Raji (cell line): Measurements from ENCODE around the gene HOXA5.

Experiments used
- POLR2A ChIP-seq: IDR thresholded peaks from 2 replicates; pipeline ENCODE4 v1.6.1; 2011; ENCODE audit warnings: low read depth, low read length, control low read depth; ENCODE audit not compliant: insufficient read depth

The HOXA5 gene

GRCh38 chr7:27160546-27161213 is 17.2 kb upstream of the HOXA5 start:
- TF ChIP-seq POLR2A = no peak

- no peak for TF ChIP-seq POLR2A
Measured at GRCh38 chr7:27160145-27160545, 16.7 kb upstream of the HOXA5 start.

- TF ChIP-seq POLR2A = no peak
Measured at GRCh38 chr7:27159266-27160144, 16.0 kb upstream of the HOXA5 start.

GRCh38 chr7:27158436-27159265 is 15.2 kb upstream of the HOXA5 start:
- TF ChIP-seq POLR2A = no peak

- TF ChIP-seq POLR2A = no peak
Measured at GRCh38 chr7:27157702-27158431, 14.4 kb upstream of the HOXA5 start.

GRCh38 chr7:27156916-27157701 is 13.6 kb upstream of the HOXA5 start:
- TF ChIP-seq POLR2A = no peak

GRCh38 chr7:27156508-27156898 is 13.0 kb upstream of the HOXA5 start, which contains the start of gene HOXA7:
TSS of gene HOXA7 (minus strand) at chr7:27156675. CDS start at chr7:27156545, 130 bp downstream.
- no peak for TF ChIP-seq POLR2A

- no peak for TF ChIP-seq POLR2A
Measured at GRCh38 chr7:27155816-27156507, 12.5 kb upstream of the HOXA5 start.

GRCh38 chr7:27154901-27155815 is 11.7 kb upstream of the HOXA5 start:
- no peak for TF ChIP-seq POLR2A

- no peak for TF ChIP-seq POLR2A
Measured at GRCh38 chr7:27154369-27154768, 10.9 kb upstream of the HOXA5 start.

- no peak for TF ChIP-seq POLR2A
Measured at GRCh38 chr7:27153526-27153925, 10.0 kb upstream of the HOXA5 start.

- TF ChIP-seq POLR2A = no peak
Measured at GRCh38 chr7:27152816-27153442, 9.4 kb upstream of the HOXA5 start.
